Astrocyte (in vitro differentiated cells and primary cell): ENCODE results near the gene C18orf63.

Source experiments
- CTCF ChIP-seq: IDR thresholded peaks from 2 replicates; pipeline ENCODE4 v1.5.1; 2011; ENCODE audit warnings: low read depth, mild to moderate bottlenecking, inconsistent platforms, low read length, moderate library complexity; ENCODE audit not compliant: insufficient read depth
- EZH2 ChIP-seq: IDR thresholded peaks from 2 replicates; pipeline ENCODE4 v1.6.1; 2012; ENCODE audit warnings: mild to moderate bottlenecking, low read length, inconsistent platforms; ENCODE audit not compliant: insufficient read depth

GRCh38 chr18:74294526-74294925 lies 21.1 kb upstream of the C18orf63 start:
- TF ChIP-seq CTCF, result no peak
- no peak for TF ChIP-seq EZH2
